ENCODE measurements around the gene SLC25A27.

The SLC25A27 gene

DNA sequence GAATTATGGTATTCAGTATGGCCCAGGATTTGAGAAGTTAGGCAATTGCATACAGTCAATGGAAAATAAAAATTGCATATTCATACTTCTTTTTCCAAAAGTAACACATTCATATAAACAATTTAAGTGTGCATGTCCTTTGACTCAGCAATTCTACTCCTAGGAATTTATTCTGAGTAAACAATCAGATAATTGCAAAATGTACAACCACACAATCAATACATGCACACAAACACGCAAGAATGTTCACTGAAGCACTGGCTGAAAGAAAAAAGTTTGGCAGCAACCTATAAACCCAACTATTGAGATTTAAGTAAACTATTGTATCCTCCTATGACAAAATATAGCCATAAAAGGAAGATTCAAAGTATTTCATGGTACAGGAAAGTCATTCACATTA, 1.8 kb upstream of the SLC25A27 start:
- no peak for DNase-seq (ENCODE audit: low spot score)

DNA sequence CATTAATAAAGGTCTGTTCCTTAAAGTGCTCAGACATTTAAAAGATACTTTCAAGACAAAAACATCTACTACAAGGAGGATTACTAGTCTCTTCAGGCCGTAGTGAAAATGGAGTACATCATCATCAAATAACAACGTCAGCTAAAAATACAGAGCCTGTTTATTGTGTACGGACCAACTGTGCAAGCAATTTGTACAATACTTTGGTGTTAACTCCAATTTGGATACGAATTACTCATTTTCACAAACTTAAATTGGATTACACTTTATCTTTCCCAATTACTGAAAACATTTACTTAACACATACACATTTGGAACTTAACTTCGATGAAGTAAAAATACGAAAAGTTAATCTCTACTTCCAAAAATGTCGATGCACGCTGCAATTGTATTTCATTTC, 959 bp upstream of the SLC25A27 start:
- DNase-seq (ENCODE audit: low spot score) = no peak

DNA sequence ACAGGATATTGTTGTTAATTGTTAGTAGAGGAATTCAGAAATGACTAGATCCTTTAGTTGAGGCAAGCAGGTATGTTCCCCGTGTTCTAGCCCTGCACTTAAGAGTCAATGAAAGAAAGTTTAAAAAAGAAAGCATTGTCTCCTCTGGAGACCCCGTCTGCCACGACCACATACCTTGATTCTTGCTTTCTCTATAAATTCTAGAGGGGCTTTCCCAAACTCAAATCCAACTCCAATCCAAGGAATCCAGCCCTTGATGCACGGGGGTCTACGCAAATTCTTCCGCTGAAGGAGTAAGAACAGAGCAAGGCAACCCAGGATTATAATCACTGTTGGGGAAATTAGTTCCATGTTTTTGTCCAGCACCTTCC, 558 bp upstream of the SLC25A27 start:
- no peak for DNase-seq (ENCODE audit: low spot score)

DNA sequence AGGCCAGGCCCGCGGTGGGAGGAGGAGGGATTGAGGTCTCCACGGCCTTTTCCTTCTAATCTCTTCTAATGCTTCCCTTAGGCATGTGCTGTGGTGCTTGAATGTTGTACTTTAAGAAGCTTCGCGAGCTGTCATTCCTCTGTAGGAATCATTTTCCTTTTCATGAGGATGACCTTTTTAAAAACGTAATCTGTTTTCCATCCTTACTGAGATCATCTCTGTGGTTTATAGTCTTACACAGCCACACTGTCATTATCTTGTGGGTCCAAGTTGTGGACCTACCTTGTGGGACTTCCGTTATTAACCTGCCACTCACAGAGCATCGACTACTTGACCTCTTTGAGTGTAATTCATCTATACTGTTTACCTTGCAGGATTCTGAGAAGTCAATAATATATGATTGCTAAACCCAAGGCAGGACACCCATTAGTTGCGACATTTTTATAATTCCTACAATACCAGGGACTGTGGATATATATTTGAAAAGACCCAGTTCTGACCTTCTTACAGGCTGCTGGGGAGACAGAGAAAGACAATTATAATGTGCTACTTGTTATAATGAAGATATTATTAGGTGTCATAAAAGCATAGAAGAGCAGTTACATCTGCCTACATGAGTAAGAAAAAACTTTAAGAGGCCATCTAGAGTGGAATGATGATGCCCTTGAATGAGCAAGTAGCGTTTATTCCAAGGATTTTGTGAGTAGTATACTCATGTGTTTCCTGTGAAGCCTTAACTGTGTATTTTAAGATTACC, 842 bp downstream of the SLC25A27 start:
- no peak for DNase-seq (ENCODE audit: low spot score)

DNA sequence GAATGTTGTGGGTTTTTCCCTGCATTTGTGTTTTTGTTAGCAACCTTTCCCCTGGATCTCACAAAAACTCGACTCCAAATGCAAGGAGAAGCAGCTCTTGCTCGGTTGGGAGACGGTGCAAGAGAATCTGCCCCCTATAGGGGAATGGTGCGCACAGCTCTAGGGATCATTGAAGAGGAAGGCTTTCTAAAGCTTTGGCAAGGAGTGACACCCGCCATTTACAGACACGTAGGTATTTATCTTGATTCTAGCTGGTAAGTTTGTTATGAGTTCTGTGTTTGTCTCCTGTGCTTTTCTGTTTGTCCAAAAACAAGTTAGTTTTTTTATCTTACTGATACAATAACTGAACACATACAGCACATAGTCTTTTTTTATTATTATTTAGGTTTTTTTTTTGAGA, 3.0 kb downstream of the SLC25A27 start:
- DNase-seq (ENCODE audit: low spot score) = no peak

DNA sequence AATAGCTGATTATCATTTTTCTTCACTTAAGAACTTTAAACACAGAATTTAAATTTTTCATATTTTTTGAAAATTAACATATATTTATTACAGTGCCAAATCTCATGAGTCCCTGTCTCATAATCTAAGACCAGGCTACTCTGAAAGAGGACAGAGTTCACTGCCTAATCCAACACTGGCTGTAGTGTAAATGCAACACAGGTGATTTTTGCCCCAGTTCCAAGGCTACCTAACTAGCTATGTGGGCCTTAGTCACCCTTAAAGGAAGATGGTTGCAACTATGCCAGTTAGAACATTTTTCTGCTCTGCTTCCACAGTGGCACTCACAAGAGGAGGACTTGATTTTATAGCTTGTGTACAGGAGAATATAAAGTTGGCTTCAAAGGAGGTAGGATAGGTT, 4.9 kb downstream of the SLC25A27 start:
- DNase-seq (ENCODE audit: low spot score) = no peak

DNA sequence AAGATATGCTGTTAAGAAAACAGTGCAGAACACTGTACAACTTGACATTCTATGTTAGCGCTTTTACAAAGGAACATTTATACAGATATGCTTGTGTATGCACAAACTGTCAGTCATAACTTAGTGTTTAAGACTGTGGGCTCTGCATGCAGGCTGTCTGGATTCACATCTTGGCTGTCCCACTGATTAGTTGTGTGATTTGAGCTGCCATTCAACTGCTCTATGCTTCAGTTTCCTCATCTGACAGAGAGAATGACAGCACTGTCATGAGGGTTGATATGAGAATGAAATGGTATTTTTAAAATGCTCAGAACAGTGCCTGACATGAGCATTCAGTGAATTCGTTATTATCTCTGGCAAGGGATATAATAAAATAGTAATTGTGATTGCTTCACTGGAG, 8.7 kb downstream of the SLC25A27 start:
- no peak for DNase-seq (ENCODE audit: low spot score)

DNA sequence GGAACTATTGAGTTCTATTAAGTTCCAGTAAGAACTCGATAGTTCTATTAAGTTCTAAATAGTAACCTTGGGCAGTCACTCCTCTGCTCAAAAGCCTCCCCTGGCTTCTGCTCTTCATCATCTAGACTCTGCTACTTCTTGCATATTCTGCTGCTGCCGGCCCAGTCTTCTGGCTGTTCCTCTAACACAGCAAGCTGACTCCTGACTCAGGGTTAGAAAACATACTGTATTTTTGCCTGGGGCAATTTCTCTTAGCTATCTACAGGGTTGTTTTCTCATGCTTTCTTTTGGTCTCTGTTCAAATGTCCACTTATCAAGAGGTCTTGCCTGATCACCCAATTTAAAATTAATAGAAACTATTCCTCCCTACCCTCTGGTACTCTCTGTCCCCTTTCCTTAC, 14.6 kb downstream of the SLC25A27 start:
- DNase-seq (ENCODE audit: low spot score) = no peak

DNA sequence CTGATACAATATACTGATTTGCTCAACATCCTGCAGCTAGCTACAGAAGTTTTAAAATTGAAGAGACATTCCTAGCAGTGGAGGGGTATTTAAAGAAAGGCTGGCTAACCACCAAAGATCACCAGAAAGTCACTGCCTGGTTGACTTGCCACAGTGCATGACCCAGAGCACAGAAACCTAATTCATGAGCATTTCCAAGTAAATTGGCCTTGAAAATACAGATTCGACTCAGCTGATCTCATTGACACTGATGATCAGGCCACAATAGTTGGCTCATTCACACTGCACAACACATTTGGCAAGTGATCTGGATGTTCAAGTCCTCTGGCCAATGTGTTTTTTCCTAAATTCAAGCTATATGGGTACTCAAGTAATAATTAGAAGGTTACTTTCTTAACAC, 21.6 kb downstream of the SLC25A27 start:
- no peak for DNase-seq (ENCODE audit: low spot score)

DNA sequence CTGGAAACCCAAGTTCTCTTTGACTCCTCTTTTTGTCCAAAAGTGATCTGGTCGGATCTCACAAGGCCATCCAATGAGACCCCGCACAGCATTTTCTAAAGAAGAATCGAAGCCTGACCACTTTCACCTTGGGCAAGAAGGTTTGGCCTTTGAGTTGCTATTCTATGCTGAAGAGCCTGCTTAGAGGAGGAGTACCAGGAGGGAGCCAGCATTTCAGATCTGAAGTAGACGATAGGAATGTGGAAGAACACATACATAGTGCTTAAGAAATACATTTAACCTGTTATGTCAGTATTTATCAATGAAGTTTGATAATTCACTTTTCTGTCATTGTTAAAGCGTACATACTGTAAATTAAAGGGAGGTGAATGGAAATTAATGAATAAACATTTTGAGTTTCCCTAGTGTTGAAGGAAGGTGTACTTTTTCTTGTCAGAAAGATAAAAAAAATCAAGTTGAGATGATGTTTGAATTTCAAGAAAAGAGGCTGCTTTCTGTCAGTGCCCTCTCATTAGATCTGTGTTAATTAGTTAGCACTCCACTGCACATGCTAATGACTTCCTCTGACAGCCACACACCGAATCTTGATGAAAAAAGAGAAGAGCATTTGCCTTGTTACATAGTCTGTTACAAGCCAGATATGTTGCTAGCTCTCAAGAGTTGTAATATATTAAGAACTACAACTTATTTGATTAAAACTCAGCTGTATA, 24.0 kb downstream of the SLC25A27 start:
- DNase-seq (ENCODE audit: low spot score) = no peak

DNA sequence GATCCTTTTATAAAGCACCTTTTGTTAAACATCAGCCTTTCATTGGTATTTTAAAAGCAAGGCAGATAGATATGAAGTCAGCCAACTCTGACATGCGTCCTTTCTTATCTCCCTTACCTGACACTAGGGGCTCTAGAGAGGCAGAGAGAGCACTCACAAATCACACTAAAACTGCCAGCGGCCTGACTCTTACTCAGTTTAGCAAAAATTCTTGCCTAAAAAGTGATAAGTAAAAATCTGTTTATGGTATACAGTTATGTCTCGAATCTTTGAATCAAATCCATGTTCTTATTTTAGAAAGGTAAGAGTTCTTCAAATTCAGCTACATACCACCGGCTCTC, 24.5 kb downstream of the SLC25A27 start:
- DNase-seq (ENCODE audit: low spot score) = peak; percentile 6

DNA sequence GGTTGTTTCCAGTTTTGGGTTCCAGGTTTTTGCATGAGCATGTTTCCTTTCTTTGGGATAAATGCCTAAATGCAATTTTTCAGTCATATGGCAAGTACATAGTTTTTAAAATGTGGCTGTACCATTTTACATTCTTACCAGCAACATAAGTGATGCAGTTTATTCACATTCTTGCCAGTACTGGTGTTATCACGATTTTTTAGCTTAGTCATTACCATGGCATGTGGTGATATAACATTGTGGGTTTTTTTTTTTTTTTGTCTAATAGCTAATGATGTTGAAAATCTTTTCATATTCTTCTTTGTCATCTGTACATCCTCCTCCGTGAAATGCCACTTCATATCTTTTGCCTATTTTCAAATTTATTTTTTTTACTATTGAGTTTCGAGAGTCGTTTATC, 32.0 kb downstream of the SLC25A27 start:
- DNase-seq (ENCODE audit: low spot score) = no peak

DNA sequence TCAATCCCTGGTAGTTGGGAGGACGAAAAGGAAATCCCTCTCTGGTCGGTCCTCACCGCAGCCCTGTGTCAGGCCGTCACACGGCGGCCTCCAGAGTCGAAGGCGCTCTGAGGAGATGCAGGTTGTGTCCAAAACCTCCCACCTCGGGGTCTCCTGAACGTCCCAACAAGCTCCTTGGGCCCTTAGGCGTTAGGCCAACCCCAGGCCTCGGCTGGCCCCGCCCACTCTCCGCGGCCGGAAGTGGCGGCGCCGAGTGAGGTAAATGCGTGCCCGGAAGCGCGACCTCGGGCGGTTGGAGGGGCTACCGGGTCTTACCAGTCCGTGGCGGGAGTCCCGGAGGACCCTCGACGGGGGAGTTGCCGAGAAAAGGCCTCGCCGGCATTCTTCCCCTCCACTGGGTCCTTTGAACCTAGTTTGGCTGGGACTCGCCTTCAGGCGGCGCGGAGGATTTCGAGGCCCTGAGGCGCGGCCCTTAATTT, 34.9 kb downstream of the SLC25A27 start, which contains the start of gene TDRD6:
Gene TDRD6 (plus strand): TSS at position 267 of the 479 bp plus-strand sequence. CDS start 244 bp downstream, outside the sequence.
- no peak for DNase-seq (ENCODE audit: low spot score)

DNA sequence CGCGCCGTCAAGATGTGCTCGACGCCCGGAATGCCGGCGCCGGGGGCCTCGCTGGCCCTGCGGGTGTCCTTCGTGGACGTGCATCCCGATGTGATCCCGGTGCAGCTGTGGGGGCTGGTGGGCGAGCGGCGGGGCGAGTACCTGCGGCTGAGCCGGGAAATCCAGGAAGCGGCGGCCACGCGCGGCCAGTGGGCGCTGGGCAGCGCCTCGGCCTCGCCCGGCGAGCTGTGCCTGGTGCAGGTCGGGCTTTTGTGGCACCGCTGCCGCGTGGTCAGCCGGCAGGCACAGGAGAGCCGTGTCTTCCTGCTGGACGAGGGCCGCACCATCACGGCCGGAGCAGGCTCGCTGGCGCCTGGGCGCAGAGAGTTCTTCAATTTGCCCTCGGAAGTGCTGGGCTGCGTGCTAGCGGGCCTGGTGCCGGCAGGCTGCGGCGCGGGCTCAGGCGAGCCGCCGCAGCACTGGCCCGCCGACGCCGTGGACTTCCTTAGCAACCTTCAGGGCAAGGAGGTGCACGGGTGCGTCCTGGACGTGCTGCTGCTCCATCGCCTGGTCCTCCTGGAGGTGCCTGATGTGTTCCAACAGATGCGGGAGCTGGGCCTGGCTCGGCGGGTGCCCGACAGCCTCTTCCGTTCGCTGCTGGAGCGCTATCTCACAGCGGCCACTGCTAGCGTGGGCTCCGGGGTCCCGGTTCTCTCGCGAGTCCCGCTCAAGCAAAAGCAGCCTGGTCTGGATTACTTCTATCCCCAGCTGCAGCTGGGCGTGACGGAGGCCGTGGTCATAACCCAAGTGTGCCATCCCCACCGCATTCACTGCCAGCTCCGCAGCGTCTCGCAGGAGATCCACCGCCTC, 35.6 kb downstream of the SLC25A27 start:
- DNase-seq (ENCODE audit: low spot score) = no peak

DNA sequence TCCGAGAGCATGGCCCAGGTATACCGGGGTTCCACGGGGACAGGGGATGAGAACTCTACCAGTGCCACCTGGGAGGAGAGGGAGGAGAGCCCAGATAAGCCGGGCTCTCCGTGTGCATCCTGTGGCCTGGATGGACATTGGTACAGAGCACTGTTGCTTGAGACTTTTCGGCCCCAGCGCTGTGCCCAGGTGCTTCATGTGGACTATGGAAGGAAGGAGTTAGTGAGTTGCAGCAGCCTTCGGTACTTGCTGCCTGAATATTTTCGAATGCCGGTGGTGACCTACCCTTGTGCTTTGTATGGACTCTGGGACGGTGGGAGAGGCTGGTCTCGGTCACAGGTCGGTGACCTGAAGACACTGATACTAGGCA, 36.2 kb downstream of the SLC25A27 start:
- DNase-seq (ENCODE audit: low spot score) = no peak

DNA sequence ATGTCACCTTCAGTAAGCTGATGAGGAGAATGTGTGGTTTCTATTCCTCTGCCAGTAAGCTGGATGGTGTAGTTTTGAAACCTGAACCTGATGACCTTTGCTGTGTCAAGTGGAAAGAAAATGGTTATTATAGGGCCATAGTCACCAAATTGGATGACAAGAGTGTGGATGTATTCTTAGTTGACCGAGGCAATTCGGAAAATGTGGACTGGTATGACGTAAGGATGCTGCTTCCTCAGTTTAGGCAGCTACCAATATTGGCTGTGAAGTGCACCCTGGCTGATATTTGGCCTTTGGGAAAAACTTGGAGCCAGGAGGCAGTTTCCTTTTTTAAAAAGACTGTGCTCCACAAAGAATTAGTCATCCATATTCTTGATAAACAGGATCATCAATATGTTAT, 36.9 kb downstream of the SLC25A27 start:
- no peak for DNase-seq (ENCODE audit: low spot score)

DNA sequence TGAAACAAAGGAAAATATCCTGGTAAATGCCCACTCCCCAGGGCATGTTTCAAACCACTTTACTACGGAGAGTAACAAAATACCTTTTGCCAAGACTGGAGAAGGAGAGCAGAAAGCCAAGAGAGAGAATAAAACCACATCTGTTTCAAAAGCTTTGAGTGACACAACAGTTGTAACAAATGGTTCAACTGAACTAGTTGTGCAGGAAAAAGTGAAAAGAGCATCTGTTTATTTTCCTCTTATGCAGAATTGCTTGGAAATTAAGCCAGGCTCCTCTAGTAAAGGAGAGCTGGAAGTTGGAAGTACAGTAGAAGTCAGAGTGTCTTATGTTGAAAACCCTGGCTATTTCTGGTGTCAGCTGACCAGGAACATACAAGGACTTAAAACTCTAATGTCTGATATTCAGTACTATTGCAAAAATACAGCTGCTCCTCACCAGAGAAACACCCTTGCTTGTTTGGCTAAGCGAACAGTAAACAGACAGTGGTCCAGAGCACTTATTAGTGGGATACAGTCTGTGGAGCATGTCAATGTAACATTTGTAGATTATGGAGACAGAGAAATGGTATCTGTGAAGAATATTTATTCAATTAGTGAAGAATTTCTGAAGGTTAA, 37.5 kb downstream of the SLC25A27 start:
- no peak for DNase-seq (ENCODE audit: low spot score)

DNA sequence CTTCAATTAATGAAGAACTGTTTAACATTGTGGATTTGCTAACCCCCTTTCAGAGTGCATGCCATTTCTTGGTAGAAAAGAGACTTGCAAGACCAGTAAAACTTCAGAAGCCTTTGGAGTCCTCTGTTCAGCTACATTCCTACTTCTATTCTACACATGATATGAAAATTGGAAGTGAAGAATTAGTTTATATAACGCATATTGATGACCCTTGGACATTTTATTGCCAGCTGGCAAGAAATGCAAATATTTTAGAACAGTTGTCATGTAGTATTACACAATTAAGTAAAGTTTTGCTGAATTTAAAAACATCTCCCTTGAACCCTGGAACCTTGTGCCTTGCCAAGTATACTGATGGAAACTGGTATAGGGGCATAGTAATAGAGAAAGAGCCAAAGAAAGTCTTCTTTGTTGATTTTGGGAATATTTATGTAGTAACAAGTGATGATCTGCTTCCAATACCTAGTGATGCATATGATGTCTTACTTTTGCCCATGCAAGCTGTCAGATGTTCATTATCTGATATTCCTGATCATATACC, 38.2 kb downstream of the SLC25A27 start:
- DNase-seq (ENCODE audit: low spot score) = no peak

DNA sequence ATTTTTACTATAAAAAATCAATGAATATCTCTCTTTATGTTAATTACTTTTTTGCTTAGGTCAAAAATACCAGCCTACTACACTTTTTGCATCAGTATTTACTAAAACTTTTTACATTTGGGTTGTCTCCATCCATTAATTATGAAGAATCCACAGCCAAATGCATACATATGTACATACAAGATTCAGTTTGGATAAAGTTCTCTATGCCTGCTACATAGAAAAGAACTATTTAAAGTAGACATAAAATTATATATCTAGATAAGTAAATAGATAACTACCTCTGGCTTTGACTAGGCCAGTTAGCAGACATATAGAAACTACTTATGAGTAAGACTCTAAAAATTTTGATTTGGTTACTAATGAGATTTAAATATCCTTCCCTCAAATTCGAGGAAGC, 47.2 kb downstream of the SLC25A27 start:
- DNase-seq (ENCODE audit: low spot score) = no peak

DNA sequence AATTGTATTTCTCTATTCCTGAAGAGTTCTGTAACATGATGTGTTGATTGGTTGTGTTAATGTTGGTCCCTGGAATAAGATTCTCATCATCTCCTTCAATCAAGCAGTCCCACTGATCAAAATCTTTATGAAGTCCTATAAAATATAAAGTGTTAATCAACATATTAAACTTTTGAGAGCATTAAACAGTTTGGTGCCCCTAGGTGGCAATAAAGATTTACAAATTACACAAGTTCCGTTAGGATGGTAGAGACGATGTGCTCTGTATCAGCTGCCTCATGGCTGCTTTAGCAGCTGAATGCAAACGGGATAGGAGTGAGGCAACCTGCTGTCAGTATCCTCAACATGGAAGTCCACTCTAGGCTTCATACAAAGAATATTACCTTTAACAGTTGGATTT, 51.8 kb downstream of the SLC25A27 start:
- no peak for DNase-seq (ENCODE audit: low spot score)

DNA sequence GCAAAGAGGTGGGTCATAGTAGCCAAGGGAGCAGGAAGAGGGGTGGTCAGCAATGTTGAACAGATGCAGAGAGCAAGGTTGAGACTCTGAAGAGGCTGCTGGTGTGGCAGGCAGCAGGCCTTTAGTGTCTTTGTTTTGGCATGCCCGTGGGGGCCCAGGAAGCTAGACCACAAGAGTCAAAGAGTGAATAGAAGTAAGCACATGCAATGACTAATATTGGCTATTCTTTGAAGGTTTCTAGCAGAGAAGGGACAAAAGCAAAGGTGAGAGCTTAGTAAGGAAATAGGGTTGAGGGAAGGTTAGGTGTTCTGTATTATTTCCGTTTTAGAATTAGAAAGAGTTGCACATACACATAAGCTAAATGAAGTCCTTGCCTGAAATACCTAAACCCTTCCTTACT, 53.7 kb downstream of the SLC25A27 start:
- DNase-seq (ENCODE audit: low spot score) = peak; percentile 6

DNA sequence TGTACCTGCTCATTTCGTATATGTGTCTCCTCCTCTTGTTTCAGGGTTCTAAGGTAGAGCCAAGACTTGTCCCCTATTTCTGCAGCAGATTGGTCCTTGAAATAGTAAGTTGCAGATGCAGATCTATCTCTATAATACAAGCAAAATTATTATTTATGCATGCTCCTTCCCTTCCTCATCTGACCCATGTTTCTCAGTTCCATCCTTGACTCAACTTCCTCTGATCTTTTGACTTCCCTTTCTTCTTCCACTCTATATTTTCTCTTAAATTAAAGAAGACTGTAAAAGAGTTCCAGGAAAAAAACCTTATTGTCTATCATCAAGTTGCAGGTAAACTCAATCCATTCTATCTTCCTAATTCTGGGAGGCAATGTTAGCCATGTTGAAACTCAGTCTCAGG, 58.7 kb downstream of the SLC25A27 start:
- DNase-seq (ENCODE audit: low spot score) = no peak

All from activated CD4-positive, alpha-beta T cell treated with anti-CD3 and anti-CD28 coated beads, Interleukin-2, Interleukin-4, amounts not matched to agents 100 ng/mL and 50 ng/mL, durations not matched to agents 16 hours and 8 hours (primary cell).